HG02852 (cell line): ENCODE measurements around the gene OTUD6A.

ENCODE experiments used
- ATAC-seq: cut with Tn5 transposase; IDR thresholded peaks from one replicate; pipeline ENCODE4 v1.9.1; 2021; ENCODE audit warnings: mild to moderate bottlenecking, moderate library complexity; ENCODE audit not compliant: unreplicated experiment

OTUD6A gene

GRCh38 chrX:70062076-70062475, at the start of gene OTUD6A:
TSS of gene OTUD6A (plus strand) at chrX:70062457. CDS start at chrX:70062525, 68 bp downstream.
- ATAC-seq: no peak

GRCh38 chrX:70012756-70013155, 49.5 kb upstream of the OTUD6A start:
- no peak for ATAC-seq

GRCh38 chrX:70013466-70014381, 48.5 kb upstream of the OTUD6A start:
- no peak for ATAC-seq

- no peak for ATAC-seq
Observed at GRCh38 chrX:70016513-70016912, 45.7 kb upstream of the OTUD6A start.

- ATAC-seq: no peak
Observed at GRCh38 chrX:70022616-70023015, 39.6 kb upstream of the OTUD6A start.

- ATAC-seq: no peak
Observed at GRCh38 chrX:70025464-70025863, 36.8 kb upstream of the OTUD6A start.

GRCh38 chrX:70026112-70026850, 36.0 kb upstream of the OTUD6A start:
- ATAC-seq: no peak

GRCh38 chrX:70026851-70027200, 35.4 kb upstream of the OTUD6A start:
- ATAC-seq: no peak

GRCh38 chrX:70029863-70030262, 32.4 kb upstream of the OTUD6A start:
- ATAC-seq: no peak

- ATAC-seq: peak; percentile 82
Observed at GRCh38 chrX:70030301-70030767, 31.9 kb upstream of the OTUD6A start.

GRCh38 chrX:70032792-70033191, 29.5 kb upstream of the OTUD6A start:
- no peak for ATAC-seq

GRCh38 chrX:70033348-70034051, 28.8 kb upstream of the OTUD6A start:
- peak; percentile 59 for ATAC-seq

- ATAC-seq: no peak
Observed at GRCh38 chrX:70034646-70035045, 27.6 kb upstream of the OTUD6A start.

- no peak for ATAC-seq
Observed at GRCh38 chrX:70038515-70038914, 23.7 kb upstream of the OTUD6A start.

- ATAC-seq: no peak
Observed at GRCh38 chrX:70038951-70039350, 23.3 kb upstream of the OTUD6A start.

- no peak for ATAC-seq
Observed at GRCh38 chrX:70039758-70040157, 22.5 kb upstream of the OTUD6A start.

GRCh38 chrX:70041993-70042392, 20.3 kb upstream of the OTUD6A start:
- ATAC-seq: no peak

- ATAC-seq: no peak
Observed at GRCh38 chrX:70042399-70043371, 19.6 kb upstream of the OTUD6A start.

GRCh38 chrX:70043685-70044084, 18.6 kb upstream of the OTUD6A start:
- no peak for ATAC-seq
